Measurements from ENCODE around the gene NECAB2.

DNA sequence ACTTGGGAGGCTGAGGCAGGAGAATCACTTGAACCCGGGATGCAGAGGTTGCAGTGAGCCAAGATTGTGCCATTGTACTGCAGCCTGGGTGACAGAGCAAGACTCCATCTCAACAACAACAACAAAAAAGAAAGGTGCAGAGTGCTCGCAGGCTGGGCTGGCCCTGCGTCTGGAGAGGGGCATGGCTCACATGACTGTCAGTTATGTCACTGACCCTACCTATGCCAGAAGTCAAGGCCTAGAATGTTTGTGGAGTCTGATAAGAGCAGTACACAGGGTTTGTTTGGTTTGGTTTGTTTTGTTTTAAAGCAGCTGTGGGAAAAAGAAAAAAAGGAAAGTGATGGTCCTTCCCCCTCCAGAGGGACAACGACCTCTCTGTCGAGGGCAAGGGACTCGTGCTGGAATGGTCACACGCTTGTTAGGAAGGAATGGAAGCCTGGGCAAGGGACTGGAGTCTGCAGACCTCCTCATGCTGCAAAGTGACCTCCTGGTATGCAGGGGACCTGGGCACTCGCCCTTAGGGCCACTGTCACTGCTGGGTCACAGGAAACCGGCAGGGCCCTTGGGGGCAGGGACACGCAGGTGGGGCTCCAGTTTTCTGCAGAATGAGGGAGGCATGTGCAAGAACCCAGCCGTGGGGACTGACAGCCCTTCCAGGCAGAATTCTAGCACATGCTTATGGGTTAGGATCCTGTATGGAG is 25.1 kb upstream of the NECAB2 start:
- TF ChIP-seq CTCF (conservative IDR thresholded peaks at IDR 0.05 in 1 of 2, IDR thresholded peaks at IDR 0.05 in 1 of 2; ENCODE audit: low read depth in 1 of 2, low read length in 2 of 2): no peak
- no peak for TF ChIP-seq EZH2 (IDR thresholded peaks at IDR 0.05; ENCODE audit: low read length, missing control alignments)

All from fibroblast of lung (primary cell).